ACC112 (cell line): ENCODE results near the gene CAMTA1.

ENCODE experiments used
- H2AFZ ChIP-seq: fragments of 200-600 bp; sonication (generic); one replicate; pipeline ENCODE4 v1.6.0; 2017; ENCODE audit warnings: antibody characterized with exemption, low read length; ENCODE audit not compliant: unreplicated experiment
- H3K27ac ChIP-seq: fragments of 200-600 bp; sonication (generic); 2 replicates; pipeline ENCODE4 v1.5.1; 2014; ENCODE audit warnings: low read depth, mild to moderate bottlenecking, antibody characterized with exemption, low read length, moderate library complexity
- H3K27me3 ChIP-seq: fragments of 200-600 bp; sonication (generic); 2 replicates; pipeline ENCODE4 v1.6.1; 2014; ENCODE audit warnings: mild to moderate bottlenecking, antibody characterized with exemption, low read length, moderate library complexity, mixed read lengths; ENCODE audit not compliant: insufficient read depth
- H3K36me3 ChIP-seq: fragments of 200-600 bp; sonication (generic); 2 replicates; pipeline ENCODE4 v1.6.1; 2016; ENCODE audit warnings: mild to moderate bottlenecking, antibody characterized with exemption, low read length, moderate library complexity, mixed read lengths; ENCODE audit not compliant: insufficient read depth
- H3K4me1 ChIP-seq: fragments of 200-600 bp; sonication (generic); one replicate; pipeline ENCODE4 v1.6.1; 2016; ENCODE audit warnings: low read length, mixed read lengths; ENCODE audit not compliant: insufficient read depth, unreplicated experiment, control insufficient read depth
- H3K4me3 ChIP-seq: fragments of 200-600 bp; sonication (generic); 2 replicates; pipeline ENCODE4 v1.5.1; 2014; ENCODE audit warnings: mild to moderate bottlenecking, low read depth, low read length
- H3K79me2 ChIP-seq: fragments of 200-600 bp; sonication (generic); one replicate; pipeline ENCODE4 v1.6.0; 2016; ENCODE audit warnings: low read length; ENCODE audit not compliant: control insufficient read depth, unreplicated experiment, insufficient read depth

The CAMTA1 gene

DNA sequence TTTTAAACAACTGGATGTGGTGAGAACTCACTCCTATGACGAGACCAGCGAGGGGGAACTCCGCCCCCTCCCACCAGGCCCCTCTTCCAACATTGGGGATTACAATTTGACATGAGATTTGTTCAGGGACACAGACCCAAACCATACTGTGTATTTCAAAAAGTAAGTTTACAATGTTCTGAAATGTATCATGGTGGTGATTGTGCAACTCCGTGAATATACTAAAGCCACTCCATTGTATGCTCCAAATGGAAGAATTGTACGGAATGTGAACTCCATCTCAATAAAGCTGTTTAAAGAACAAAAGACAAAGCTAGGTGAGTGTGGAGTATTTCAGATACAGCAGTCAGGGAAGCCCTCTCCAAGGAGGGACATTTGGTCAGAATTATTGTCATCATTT is 553.8 kb downstream of the CAMTA1 start:
- Histone ChIP-seq H3K4me3 (no peak overlapping the region), H2AFZ (no peak overlapping the region), H3K27ac (no peak overlapping the region), H3K36me3 (no peaks in the 10 kb centered on the region), H3K27me3 (0 out of 2 replicates have a peak, but pooled peaks cover 2% of the 10 kb centered on the region), H3K4me1 (no peaks in the 10 kb centered on the region), H3K79me2 (no peaks in the 10 kb centered on the region)

DNA sequence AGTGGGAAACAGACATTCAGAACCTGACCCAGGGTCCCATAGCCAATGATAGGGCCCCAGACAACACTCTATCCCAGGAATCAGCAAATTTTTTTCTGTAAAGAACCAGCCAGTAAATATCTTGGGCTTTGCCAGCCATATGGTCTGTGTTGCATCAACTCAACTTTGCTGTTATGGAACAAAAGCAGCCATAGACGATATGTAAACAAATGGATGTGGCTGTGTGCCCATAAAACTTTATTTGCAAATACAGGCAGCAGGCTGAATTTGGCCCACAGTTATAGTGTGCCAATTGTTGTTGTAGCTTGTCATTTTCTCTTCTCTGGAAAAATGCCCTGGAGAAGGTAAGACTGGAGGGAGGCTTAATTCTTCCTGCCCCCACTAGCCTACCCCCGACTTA is 554.7 kb downstream of the CAMTA1 start:
- Histone ChIP-seq H3K27me3 (no peaks in the 10 kb centered on the region), H3K79me2 (no peaks in the 10 kb centered on the region), H3K4me1 (no peaks in the 10 kb centered on the region), H2AFZ (no peak overlapping the region), H3K4me3 (no peak overlapping the region), H3K27ac (no peak overlapping the region), H3K36me3 (no peaks in the 10 kb centered on the region)

DNA sequence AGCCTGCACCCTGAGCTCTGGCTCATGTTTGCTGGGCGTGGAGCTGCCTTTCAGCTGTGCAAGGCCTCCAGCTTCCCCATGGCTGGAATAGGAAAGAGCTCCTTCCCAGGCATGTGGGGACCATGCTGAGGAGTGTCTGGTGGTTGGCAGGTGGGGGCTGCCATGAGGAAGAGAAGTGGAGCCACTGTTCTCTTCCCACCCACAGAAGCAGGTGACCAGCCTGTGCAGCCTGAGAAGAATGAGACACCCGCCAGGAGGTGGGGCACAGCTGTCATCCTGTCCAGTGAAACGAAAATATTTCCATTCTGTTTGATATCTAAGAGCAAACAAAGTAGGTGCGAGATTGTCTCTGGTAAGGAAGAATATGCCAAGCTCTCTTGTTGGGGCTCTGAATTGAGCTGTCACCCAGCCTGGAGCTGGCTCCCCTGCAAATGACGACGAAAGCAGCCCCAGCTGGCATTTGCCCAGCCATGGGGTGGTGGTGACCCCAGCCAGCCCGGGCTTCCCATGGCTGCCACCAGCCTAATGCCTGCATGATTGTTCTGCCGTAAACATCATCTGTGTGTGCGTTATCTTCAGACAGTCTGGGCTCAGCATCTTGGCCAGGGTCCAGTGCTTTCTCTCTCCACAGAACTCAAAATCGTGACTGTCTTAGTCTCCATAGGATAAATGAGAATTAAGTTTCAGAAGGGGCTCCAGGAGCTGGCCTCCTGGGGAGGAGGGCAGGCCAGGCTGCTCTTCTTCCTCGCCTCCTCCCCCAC is 556.1 kb downstream of the CAMTA1 start:
- H2AFZ ChIP-seq, result no peak overlapping the region
- H3K4me3 ChIP-seq, result no peak overlapping the region
- no peaks in the 10 kb centered on the region for H3K36me3 ChIP-seq
- H3K27me3 ChIP-seq, result no peaks in the 10 kb centered on the region
- H3K4me1 ChIP-seq, result no peaks in the 10 kb centered on the region
- H3K79me2 ChIP-seq, result no peaks in the 10 kb centered on the region
- no peak overlapping the region for H3K27ac ChIP-seq

DNA sequence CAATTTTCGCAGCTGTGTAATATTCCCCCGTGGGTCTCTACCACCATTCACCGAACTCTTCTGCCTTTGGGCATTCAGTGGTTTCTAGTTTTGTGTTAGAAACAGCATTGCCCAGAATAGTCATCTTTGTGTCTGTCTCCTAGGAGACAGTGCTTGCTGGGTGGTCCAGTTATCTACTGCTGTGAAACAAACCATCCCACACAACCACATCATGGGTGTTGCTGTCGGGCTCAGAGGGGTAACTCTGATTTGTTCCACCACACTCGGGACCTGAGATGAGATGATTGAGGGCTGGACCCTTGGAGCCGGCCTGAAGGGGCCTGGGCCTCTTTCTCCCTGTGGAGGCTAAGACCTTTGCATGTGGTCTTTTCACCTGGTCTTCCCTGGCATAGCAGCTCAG is 558.6 kb downstream of the CAMTA1 start:
- no peaks in the 10 kb centered on the region for H3K27me3 ChIP-seq
- no peak overlapping the region for H3K4me3 ChIP-seq
- no peak overlapping the region for H2AFZ ChIP-seq
- H3K36me3 ChIP-seq, result no peaks in the 10 kb centered on the region
- H3K79me2 ChIP-seq, result no peaks in the 10 kb centered on the region
- no peak overlapping the region for H3K27ac ChIP-seq
- no peaks in the 10 kb centered on the region for H3K4me1 ChIP-seq

DNA sequence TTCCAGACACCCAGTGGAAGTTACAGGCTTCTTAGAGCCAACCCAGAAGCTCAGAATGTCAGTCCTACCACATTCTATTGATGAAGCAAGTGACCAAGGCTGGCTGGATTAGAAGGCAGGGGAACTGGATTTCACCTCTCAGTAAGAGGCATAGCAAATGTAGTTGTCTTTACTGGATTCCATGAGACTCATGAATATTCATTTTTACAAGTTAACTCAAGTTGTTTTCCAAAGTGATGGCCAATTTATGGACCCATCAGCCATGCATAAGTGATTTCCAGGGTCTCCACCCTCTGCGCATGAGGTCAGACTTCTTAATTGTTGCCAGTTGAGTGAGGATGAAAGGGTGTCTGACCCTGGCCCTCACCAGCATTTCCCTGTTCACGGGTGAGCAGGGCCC is 559.0 kb downstream of the CAMTA1 start:
- H3K27ac ChIP-seq, result no peak overlapping the region
- no peak overlapping the region for H3K4me3 ChIP-seq
- H3K36me3 ChIP-seq, result no peaks in the 10 kb centered on the region
- no peaks in the 10 kb centered on the region for H3K27me3 ChIP-seq
- H3K4me1 ChIP-seq, result no peaks in the 10 kb centered on the region
- H3K79me2 ChIP-seq, result no peaks in the 10 kb centered on the region
- no peak overlapping the region for H2AFZ ChIP-seq

DNA sequence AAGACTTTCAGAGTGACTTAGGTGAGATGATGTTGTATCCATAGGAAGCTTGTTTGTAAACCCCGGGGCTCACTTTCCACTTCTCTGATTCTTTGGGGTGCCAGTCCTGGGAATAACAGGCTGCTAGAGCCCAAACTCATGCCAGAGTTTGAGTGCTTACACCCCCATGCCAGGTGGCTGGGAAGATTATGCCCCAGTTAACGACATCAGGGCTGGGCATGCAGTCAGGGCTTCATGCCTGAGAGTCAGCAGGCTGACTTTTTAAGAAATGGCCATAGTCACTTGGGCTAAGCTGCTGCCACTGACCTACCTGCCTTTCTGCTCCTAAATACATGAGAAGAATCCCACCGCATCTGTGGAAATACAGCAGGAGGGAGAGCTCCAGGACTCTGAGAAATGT is 560.3 kb downstream of the CAMTA1 start:
- Histone ChIP-seq H3K4me1 (no peaks in the 10 kb centered on the region), H3K4me3 (no peak overlapping the region), H3K79me2 (no peaks in the 10 kb centered on the region), H3K27me3 (no peaks in the 10 kb centered on the region), H2AFZ (no peak overlapping the region), H3K27ac (no peak overlapping the region), H3K36me3 (no peaks in the 10 kb centered on the region)

DNA sequence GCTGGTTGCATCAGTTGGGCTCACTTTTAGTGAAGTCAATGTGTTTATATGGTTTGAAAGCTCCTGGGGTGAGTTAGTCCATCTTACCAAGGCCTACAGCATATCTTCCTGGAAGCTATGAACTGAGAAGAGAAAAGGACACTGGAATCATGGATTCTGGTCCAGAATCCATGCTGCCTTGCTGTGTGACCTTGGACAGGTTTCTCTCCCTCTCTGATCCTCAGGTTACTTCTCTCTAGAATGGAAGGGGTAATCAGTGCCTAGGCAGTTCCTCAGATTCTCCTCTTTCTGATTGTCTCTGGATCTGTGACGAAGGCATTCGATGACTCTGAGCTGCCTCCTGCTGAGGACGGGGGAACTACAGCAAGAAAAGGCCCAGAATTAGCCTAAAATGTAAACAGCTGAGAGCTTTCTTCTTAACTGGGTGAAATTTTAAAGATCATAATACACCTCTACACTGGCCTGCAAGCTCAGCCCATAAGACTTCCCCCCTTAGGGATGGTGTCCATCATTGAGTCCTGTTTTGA is 560.9 kb downstream of the CAMTA1 start:
- no peaks in the 10 kb centered on the region for H3K4me1 ChIP-seq
- no peak overlapping the region for H2AFZ ChIP-seq
- H3K27me3 ChIP-seq, result no peaks in the 10 kb centered on the region
- no peak overlapping the region for H3K27ac ChIP-seq
- no peaks in the 10 kb centered on the region for H3K36me3 ChIP-seq
- no peak overlapping the region for H3K4me3 ChIP-seq
- no peaks in the 10 kb centered on the region for H3K79me2 ChIP-seq

DNA sequence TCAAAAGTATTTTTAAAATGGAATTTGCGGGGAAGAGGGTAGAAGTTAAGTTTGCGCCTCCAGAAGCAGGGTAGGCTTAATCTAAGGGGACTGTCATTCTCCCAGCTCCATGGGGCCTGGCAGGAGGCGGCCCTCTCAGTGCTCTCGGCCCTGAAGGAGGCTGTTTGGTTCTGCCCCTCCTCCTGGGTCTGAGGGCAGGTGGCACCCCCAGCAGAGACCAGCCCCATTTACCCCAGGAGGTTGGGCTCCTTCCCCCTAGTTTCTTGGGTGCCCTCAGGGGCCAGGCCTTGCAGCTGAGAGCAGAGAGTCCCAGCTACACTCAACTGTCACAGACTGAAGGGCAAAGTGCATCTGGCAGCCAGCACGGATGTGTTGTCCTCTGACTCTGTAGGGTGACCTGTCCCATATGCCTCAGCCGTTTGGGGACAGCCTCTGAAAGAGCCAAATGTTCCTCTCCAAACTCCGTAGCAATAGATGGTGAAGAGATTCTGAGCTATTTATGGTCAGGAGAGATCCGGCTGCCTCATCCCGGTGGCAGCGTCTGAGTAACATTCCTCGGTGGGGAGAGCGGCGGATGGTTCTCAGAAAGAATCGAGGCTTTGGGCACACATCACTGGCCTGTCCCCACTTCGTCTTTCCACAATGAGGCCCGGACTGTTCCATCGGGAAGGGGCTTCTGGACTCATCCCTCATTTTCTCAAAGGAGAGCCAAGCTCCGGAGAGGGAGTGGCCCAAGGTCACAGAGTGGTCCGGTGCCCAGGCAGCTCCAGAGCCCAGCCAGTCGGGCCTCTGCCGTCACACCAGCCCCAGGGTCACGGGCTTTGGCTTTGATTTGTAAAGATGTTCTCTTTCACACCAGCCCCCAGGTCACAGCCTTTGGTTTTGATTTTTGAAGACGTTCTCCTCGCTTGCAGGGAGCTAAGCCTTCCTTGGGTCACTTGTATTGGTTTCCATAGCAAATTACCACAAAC is 561.6 kb downstream of the CAMTA1 start:
- no peaks in the 10 kb centered on the region for H3K27me3 ChIP-seq
- H3K4me3 ChIP-seq, result no peak overlapping the region
- H3K27ac ChIP-seq, result no peak overlapping the region
- no peaks in the 10 kb centered on the region for H3K36me3 ChIP-seq
- H3K79me2 ChIP-seq, result no peaks in the 10 kb centered on the region
- H3K4me1 ChIP-seq, result no peaks in the 10 kb centered on the region
- no peak overlapping the region for H2AFZ ChIP-seq

DNA sequence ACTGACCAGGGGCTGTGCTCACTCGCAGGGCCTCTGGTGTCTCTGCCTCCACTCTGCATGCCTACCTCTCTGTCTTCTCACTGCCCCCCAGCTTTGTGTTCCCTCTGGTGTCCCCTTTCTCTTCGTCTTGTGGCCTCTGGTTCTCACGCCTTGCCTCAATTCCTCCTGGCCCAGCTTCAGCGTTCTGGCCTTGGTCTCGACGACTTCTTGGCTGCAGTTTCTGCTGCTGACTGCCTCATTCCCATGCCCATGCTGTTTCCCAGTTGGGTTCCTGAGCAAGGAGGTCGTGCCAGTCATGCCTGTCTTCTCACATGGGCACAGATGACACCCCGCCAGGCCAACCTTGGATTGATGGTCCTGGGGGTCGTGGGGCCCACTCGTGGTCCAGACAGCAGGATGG is 562.8 kb downstream of the CAMTA1 start:
- Histone ChIP-seq H2AFZ (no peak overlapping the region), H3K4me3 (no peak overlapping the region), H3K4me1 (no peaks in the 10 kb centered on the region), H3K27ac (no peak overlapping the region), H3K27me3 (no peaks in the 10 kb centered on the region), H3K79me2 (no peaks in the 10 kb centered on the region), H3K36me3 (no peaks in the 10 kb centered on the region)

DNA sequence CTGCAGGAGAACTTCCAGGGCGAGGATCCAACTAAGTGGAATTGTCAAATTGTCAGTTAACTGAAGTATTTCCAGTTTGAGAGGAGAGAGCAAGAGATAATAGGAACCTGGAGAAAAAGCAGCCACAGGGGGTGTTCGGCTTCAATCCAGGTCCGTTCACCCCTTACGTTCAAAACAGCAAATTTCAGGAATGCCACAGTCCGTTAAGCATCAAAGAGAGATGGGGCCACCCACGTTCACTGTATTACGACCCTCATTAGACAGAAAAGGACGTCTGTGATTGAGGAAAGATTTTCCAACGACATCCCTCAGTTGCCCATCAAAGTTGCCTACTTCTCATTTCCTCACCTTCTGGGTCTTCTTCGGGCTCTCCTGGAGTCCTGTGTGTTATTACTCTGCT is 563.3 kb downstream of the CAMTA1 start:
- H3K36me3 ChIP-seq, result no peaks in the 10 kb centered on the region
- H3K4me1 ChIP-seq, result no peaks in the 10 kb centered on the region
- H2AFZ ChIP-seq, result no peak overlapping the region
- no peaks in the 10 kb centered on the region for H3K27me3 ChIP-seq
- no peaks in the 10 kb centered on the region for H3K79me2 ChIP-seq
- H3K4me3 ChIP-seq, result no peak overlapping the region
- H3K27ac ChIP-seq, result no peak overlapping the region
